GM12892 (cell line): ENCODE measurements around the gene IL32.

Source experiments
- DNase-seq: peaks from one replicate; pipeline ENCODE4 v3.0.0; 2011; ENCODE audit not compliant: insufficient read length
- FAIRE-seq: peaks from 2 replicates; lab custom pipeline; 2011; peaks lifted over from hg19 to GRCh38; lab: Jason Lieb, UNC
- POLR2A ChIP-seq: IDR thresholded peaks from 2 replicates; pipeline ENCODE4 v1.6.1; 2011; ENCODE audit warnings: low read depth, low read length, control low read depth
- POLR2AphosphoS5 ChIP-seq: IDR thresholded peaks from 2 replicates; pipeline ENCODE4 v1.6.1; 2011; ENCODE audit warnings: low read depth, low read length, control low read depth
- TAF1 ChIP-seq: IDR thresholded peaks from 2 replicates; pipeline ENCODE4 v1.6.1; 2011; ENCODE audit warnings: low read depth, mild to moderate bottlenecking, control low read depth, low read length, borderline replicate concordance

The IL32 gene

GRCh38 chr16:3094289-3095027, 29.0 kb downstream of the IL32 start:
- no peak for TF ChIP-seq POLR2A
- no peak for TF ChIP-seq POLR2AphosphoS5
- no peak for TF ChIP-seq TAF1
- FAIRE-seq (no peak), DNase-seq (no peak)

GRCh38 chr16:3095869-3096268, 30.4 kb downstream of the IL32 start:
- FAIRE-seq (peak; percentile 38), DNase-seq (peak; percentile 88)
- TF ChIP-seq TAF1: no peak
- TF ChIP-seq POLR2AphosphoS5: no peak
- no peak for TF ChIP-seq POLR2A

GRCh38 chr16:3096362-3096761, 30.9 kb downstream of the IL32 start:
- no peak for FAIRE-seq
- no peak for DNase-seq
- TF ChIP-seq POLR2AphosphoS5 (no peak), POLR2A (no peak), TAF1 (no peak)

- TF ChIP-seq POLR2AphosphoS5: no peak
- no peak for FAIRE-seq
- no peak for DNase-seq
Measured at GRCh38 chr16:3097266-3097665, 31.8 kb downstream of the IL32 start.

- DNase-seq (no peak), FAIRE-seq (no peak)
- TF ChIP-seq POLR2AphosphoS5: no peak
- no peak for TF ChIP-seq POLR2A
- TF ChIP-seq TAF1: no peak
Measured at GRCh38 chr16:3098459-3099394, 33.3 kb downstream of the IL32 start, which contains the start of gene ZSCAN10. Gene ZSCAN10, minus strand, starts transcription at chr16:3099294. Its CDS starts 6,357 bp downstream, at chr16:3092937.

GRCh38 chr16:3099395-3099731, 33.9 kb downstream of the IL32 start:
- TF ChIP-seq TAF1 (no peak), POLR2A (no peak), POLR2AphosphoS5 (no peak)
- no peak for DNase-seq
- FAIRE-seq: no peak

- FAIRE-seq (peak; percentile 67), DNase-seq (peak; percentile 94)
- TF ChIP-seq TAF1 (no peak), POLR2A (no peak), POLR2AphosphoS5 (no peak)
Measured at GRCh38 chr16:3099732-3100499, 34.5 kb downstream of the IL32 start.

- TF ChIP-seq POLR2A (no peak), POLR2AphosphoS5 (no peak), TAF1 (no peak)
- FAIRE-seq: peak; percentile 81
- DNase-seq: no peak
Measured at GRCh38 chr16:3101018-3101840, 35.8 kb downstream of the IL32 start.

GRCh38 chr16:3101841-3102470, 36.5 kb downstream of the IL32 start:
- TF ChIP-seq POLR2AphosphoS5: no peak
- no peak for TF ChIP-seq TAF1
- no peak for TF ChIP-seq POLR2A
- DNase-seq: no peak
- no peak for FAIRE-seq

- peak; percentile 99 for DNase-seq
- TF ChIP-seq POLR2AphosphoS5 (peak; percentile 65), POLR2A (peak; percentile 77; the same call in 1 of the 2 replicates), TAF1 (peak; percentile 49; the same call in 1 of the 2 replicates)
- peak; percentile 84 for FAIRE-seq
Measured at GRCh38 chr16:3106205-3106928, 40.9 kb downstream of the IL32 start.
